IMR-90 (cell line): ENCODE measurements around the gene TMTC1.

Source experiments
- POLR2A ChIP-seq: IDR thresholded peaks from 2 replicates; pipeline ENCODE4 v1.6.1; 2012; ENCODE audit warnings: mild to moderate bottlenecking, low read depth, low read length
- USF2 ChIP-seq: fragments of 150-350 bp; IDR thresholded peaks from 2 replicates; pipeline ENCODE4 v1.6.1; 2017; ENCODE audit warnings: mild to moderate bottlenecking, antibody characterized with exemption, low read length, low read depth
- TF ChIP-seq, protein P1 (sequence below): conservative IDR thresholded peaks from 2 replicates; pipeline ENCODE4 v1.5.1; 2012; ENCODE audit warnings: mild to moderate bottlenecking, low read depth, low read length, improper control_type of control experiment

DNA sequence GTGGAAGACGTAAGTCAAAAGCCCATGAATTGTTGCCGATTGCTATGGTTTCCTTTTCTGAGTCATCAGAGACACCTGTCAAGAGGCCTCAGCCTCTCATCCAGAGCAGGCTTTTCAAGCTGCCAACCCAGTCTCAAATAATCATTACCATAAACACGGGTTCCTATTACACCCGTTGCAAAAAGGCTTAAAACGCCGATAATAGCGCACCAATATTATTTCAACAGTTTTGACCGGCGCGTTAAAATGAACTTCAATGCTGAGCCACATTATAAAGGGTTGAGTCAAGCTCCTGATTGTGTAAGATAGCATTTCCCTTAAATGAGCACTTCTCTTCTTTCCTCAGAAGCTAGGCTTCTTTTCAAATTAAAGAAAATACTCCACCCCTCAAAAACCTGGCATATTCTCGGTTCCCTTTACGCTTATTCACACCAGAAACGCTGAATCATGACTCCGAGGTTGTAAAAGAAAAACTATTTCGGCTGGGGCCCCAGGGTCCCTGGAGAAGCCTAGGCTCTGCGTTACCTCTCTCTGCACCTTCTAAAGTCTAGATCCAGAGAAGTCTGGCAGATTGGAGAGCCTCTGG lies 1.4 kb downstream of the TMTC1 start:
- TF ChIP-seq, protein P1, sequence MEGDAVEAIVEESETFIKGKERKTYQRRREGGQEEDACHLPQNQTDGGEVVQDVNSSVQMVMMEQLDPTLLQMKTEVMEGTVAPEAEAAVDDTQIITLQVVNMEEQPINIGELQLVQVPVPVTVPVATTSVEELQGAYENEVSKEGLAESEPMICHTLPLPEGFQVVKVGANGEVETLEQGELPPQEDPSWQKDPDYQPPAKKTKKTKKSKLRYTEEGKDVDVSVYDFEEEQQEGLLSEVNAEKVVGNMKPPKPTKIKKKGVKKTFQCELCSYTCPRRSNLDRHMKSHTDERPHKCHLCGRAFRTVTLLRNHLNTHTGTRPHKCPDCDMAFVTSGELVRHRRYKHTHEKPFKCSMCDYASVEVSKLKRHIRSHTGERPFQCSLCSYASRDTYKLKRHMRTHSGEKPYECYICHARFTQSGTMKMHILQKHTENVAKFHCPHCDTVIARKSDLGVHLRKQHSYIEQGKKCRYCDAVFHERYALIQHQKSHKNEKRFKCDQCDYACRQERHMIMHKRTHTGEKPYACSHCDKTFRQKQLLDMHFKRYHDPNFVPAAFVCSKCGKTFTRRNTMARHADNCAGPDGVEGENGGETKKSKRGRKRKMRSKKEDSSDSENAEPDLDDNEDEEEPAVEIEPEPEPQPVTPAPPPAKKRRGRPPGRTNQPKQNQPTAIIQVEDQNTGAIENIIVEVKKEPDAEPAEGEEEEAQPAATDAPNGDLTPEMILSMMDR: no peak
- TF ChIP-seq POLR2A: no peak
- TF ChIP-seq USF2: no peak
